Activated gamma-delta T cell treated with Interleukin-2 at 50 U/mL for 16 hours (primary cell): ENCODE results near the gene MAN2A2.
A peak's percentile ranks its signal among the peaks of the same experiment; 100 is the strongest.

ENCODE experiments used
- DNase-seq: peaks from one replicate; pipeline ENCODE4 v3.0.0-alpha.2; 2020

MAN2A2 gene

DNA sequence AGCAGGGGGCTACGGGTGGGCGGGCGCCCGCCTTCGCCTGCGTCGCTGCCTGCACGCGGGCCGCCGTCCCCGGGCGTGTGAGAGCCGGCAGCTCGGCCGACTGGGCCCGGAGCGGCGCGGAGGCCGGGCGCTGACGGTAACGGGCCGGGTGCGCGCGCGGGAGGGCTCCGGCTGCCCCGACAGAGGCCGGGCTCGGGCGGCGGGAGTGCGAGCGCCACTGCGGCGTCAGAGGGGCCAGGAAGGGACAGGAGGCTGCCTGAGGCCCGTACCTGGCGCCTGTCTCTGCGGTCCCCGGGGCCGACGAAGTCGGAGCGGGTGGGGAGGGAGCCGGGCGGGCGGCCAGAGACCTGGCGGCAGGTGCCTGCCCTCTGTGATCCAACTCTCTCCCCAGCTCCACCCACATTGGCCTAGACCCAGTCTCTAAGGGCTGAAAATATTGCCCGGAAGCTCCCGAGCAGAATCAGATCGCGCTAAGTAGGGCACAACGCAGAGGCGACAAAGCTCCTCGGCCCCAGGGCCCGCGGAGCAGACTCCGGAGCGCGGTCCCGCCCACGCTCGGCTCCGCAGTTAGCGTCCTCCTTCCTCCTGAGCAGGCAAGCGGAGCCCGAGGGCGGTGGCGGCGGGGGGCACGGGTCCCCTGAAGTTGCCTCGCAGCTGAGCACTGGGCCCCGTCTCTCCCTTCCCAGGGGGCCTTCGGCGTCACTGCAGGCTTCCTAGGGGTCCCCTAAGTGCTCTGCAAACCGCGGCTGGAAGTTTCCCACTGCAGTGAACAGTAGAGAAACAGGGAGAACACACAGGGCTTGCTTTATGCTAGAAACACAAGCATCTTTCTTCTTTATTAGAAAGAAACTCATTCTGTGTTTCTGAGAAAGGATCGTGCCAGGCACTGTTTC is at the start of gene MAN2A2:
Gene MAN2A2, plus strand, starts transcription at position 463 of the 893 bp plus-strand sequence. CDS start 906 bp downstream, outside the sequence.
- DNase-seq, result peak; percentile 52

DNA sequence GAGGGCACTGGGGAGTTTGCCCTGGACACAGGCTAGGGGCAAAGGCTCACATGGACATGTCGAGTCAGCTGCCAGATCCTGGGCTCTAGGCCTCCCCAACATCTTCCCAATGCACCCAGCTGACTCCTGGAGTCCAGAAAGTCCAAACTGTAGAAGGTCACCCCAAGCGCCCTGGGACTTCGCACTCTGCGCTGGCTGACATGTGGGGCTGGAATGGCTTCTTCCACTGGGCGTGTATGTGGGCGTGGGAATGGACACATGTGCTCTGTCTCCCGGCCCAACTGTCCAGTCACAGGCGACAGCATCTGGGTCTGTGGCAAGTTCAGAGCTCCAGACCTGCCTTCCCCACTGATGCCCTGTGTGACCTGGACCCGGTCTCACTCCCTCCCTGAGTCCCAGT is 48.0 kb upstream of the MAN2A2 start:
- DNase-seq, result no peak

DNA sequence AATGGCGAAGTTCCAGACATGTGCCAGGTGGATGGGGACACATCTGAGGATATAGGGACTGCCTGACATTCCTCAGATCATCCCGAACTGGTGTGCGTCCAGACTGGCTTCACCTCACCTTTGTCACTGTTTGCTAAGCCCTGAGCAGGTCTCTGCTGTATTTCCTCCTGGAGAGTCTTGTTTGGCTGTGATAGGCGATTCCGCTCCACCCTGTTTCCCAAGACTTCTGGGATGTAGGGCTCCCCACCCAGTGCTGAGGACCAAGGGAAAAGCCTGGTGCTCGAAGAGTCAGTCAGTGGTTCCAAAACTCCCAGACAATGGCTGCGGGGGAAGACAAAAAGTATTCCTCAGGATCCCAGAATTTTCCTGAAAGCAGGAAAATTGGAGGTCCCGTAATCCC is 45.8 kb upstream of the MAN2A2 start:
- no peak for DNase-seq

DNA sequence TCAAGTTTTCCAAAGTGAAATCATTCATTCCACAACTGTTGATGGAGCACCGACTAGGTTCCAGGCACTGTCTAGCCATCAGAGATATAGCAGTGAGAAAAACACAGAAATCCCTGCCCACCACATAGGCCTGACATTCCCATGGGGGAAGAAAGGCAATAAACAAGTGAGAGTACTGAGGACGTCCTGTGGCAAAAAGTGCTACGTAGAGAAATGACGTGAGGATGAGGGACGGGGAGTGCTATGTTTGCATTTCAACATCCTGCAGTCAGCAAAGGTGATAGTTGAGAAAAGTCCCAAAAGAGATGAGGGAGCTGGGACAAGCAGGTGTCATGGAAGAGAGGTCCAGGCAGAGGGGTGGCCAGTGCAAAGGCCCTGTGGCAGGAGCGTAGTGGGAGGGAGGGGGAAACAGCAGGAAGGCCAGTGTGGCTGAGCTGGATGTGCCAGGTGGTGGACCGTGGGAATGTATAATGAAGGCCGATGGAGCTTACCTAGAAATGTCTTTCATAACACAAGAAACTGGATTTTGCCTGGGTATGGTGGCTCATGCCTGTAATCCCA is 45.1 kb upstream of the MAN2A2 start:
- DNase-seq, result no peak

DNA sequence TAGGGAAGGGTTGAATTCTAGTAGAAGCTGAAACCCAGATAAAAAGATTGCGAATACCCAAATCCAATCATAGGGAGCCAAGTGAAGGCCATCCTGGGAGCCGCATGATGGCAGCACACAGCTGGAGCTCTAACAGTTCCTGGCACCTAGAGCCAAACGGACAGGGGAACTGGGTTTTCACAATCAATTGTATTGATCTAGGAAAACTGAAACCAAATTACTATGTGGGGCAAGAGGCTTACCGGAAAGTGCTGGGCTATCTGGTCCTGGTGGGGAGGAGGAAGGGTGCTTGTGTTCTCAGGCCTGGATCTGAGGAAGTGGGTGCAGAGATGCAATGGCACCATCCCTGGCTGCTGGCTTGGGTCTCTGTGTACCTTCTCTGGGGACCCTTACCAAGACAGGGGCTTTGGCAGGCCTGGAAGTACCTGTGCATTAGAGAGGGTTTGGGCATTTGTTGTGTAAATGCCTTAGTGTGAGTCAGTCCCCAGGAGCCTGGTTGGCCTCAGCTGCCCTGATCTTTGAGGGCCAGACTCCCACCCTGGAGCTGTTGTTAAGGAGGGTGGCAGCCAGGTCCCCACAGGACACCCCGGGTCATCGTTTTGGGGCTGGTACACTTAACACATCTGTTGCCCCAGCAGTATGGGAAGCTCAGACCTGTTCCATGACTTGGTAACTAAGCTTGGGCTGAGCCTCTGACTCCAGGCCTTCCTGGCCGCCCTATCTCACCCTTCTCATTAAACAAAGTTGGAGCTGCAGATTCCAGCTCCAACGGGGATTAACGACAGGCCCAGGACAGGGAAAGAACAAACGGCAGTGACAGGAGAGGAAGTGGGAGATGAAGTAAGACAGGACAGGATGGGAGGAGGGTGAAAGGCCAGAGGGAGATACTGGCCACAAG is 43.6 kb upstream of the MAN2A2 start:
- no peak for DNase-seq

DNA sequence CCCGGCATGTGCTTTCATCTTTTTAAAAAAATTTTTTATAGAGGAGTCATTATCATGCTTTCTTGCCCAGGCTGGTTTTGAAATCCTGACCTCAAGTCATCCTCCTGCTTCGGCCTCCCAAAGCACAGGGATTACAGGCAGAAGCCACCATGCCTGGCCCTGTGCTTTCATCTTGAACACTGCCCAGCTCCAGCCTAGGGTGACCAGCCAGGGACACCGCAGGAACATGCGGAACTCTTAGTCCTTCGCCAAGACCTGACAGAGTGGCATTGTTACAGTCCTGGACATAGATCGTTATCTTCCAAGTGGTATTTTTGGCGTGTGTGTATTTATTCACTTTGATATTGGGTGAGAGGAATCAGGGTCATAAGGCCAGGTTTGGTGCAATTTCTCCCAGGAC is 42.7 kb upstream of the MAN2A2 start:
- no peak for DNase-seq

DNA sequence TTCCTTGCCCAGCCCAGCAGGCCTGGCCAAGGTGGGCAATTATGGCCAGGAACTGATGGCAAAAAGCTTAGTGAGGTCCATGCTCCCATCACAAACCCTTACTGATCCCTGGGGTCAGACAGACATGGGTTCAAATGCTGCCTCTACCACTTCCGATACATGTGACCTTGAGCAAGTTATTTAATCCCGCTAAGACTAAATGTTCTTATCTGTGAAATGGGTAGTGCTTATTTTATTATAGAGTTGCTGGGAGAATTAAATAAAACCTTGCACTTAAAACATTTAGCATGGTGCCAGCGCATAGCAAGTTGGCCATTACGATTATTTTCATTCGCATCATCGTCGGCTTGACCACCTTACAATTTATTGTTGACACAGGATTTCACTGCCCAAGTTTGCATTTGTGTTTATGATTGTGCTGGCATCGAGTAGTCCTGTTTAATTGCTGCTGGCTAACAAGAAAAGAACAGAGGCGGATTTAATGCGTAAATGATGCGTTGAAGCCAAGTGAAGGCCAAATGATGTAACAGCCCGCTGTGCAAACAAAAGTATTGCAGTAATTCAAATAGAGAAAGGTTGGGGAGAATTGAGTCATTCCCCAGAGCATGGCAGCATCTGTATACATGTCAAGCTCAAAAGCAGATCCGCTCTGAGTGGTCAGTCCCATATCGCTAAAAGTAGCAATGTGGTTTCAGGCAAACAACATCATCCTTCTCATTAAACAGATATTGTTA is 42.0 kb upstream of the MAN2A2 start:
- DNase-seq, result no peak

DNA sequence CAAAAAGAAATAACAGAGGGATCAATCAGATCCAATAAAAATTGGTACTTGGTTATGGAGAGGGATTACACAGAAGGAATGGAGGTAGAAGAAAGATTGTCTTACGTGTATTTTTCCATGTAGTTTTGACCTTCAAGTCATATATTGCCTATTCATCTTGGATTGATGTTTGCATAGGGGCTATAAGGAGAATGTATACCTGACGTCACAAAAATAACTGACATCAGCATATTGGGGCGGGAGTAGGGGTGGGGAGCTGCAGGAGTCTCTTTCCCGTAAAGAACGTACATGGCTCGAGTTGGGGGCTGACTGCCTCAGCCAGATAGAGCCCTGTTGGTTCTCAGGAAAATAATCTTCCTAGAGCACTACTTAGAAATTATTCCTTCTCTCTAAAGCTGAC is 40.6 kb upstream of the MAN2A2 start:
- DNase-seq, result no peak

DNA sequence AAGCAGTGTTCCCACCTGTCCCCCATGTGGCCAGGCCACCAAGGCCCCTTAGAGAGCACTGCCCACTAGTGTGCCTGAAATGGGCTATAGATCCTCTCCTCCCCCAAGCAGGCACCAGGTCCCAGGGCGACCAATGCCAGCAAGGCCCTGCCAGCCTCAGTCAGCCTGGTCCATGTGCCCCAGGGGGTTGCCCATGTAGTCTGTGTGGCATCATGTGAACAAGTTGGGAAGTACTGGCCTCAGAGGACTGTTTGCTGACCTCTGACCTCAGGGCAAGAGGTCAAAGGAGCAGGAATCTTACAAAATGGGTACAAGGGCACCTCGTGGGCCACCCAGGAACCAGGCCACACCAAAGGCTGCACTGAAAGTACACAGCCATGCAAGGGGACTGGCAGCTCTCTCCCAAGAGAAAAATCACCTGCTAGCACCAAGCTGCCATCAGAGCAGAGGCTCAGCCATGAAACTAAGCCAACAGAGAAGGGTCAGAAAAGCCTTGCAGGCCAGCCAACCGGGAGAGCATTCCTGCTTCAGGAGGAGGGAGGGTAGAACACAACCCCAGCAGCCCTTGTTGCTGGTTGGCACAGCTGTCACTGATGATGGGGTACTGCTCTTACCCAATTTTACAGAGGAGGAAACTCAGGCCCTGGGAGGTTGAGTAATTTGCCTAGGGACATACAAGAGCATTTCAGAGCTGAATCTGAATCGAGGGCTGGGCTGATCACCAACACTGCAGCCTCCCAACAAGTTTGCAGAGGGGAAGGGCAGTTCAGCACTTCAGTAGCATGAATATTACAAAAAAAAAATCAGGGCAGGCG is 39.9 kb upstream of the MAN2A2 start:
- no peak for DNase-seq

DNA sequence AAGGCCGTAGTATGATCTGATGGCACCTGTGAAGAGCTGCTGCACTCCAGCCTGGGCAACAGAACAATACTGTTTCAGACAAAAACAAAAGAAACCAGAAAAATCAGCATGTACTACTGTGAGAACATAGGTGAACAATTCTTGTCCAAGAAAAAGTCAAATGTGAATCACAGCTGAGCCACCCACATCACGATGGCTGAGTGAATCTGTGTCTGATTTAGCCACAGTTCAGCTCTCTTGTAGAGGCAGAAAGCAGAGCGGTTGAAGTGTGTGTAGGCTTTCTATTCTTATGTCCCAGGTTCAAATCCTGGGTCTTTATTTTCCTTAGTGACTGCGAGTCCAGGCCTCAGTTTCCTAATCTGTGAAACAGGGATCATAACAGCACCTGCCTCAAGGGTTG is 39.1 kb upstream of the MAN2A2 start:
- no peak for DNase-seq

DNA sequence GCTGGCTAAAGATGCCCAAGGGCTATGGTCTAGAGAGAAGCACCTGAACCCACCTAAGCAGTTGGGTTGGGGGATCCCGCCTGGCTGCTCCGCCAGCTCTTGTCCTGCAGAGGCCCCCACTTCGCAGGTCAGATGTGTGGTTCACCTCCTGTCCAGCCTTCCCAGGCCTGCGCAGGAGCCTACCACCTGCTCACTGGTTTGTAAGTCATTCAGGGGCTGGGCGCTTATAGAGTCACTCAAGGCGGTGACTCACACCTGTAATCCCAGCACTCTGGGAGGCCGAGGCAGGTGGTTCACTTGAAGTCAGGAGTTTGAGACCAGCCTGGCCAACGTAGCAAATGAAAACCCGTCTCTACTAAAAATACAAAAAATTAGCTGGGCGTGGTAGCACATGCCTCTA is 38.6 kb upstream of the MAN2A2 start:
- no peak for DNase-seq

DNA sequence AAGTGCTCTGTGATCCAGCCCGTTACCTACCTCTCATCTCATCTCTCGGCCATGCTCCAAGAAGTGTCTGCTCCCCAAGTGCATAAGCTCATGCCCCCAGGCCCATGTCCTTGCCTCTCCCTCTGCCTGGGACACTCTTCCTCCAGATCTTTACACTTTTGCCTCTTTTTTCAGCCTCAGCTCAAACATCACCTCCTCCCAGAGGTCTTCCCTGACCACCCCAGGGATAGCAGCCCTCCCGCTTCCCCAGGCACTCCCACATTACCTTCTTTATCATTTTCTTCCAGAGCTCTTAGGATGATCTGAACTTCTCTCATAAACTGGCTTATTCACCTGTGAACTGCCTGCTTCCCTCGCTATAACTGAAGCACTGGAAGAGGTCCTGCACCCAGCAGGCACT is 37.4 kb upstream of the MAN2A2 start:
- DNase-seq, result no peak

DNA sequence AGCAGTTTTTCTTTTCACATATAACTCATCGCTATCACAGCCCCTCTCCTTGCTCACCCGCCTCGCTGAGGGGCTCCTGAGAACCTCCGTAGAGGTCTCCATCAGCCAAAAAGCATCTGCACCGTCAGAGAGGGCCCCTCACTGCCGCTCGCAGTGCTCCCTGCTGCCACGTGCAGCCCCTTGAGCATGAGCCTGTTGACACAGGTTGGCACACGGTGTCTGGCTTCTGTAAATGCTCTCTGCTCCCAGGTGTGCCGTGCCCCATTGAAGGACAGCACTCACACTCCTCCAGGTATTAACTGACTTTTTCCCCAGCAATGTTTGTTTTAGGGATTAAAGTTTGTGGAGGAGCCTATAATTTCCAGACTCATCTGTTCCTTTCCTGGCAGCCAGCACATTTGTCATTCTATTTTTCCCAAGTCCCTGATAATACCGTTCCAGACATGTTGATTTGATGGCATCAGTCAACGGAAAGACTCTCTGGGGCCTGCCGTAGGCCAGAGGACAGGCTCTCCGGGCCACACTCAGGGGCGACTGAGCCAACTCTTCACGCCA is 36.9 kb upstream of the MAN2A2 start:
- no peak for DNase-seq

DNA sequence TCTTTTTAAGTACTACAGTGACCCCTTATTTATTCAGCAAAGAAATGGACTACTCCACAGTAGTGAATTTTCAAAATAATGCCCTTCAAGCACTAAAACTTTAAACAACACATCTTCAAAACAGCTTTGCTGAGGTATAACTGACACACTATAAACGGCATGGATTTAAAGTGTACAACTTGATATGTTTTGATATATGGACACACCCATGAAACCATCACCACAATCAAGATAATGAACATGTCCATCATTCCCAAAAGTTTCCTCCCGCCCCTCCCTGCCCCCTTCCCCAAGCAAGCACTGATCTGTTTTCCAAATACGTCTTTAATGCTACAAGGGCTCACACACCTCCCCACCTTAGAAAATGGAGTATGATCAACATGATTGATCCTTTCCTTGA is 36.3 kb upstream of the MAN2A2 start:
- DNase-seq, result no peak

DNA sequence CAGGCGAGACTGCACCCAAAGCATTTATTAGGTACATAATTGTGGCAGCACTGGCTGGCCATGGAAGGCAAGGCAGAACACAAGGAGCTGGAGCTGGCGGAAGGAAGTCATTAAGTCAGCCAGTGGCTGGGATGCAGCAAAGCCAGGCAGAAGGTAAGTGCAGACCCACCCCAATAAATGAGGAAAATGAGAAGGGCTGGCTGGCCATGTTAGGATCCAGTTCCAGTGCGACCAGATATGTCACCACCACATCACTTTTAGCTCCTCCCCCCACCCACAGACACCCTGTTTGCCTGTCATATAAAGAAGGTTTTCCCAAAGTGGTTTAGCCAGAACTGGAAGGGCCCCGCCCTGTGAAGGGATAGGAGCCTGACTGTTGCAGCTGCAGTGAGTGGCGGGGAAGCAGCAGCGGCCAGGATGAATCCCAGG is 34.8 kb upstream of the MAN2A2 start, which contains the start of gene FURIN:
Gene FURIN, plus strand, starts transcription at position 328 of the 429 bp plus-strand sequence. CDS start 7,153 bp downstream, outside the sequence.
- no peak for DNase-seq

DNA sequence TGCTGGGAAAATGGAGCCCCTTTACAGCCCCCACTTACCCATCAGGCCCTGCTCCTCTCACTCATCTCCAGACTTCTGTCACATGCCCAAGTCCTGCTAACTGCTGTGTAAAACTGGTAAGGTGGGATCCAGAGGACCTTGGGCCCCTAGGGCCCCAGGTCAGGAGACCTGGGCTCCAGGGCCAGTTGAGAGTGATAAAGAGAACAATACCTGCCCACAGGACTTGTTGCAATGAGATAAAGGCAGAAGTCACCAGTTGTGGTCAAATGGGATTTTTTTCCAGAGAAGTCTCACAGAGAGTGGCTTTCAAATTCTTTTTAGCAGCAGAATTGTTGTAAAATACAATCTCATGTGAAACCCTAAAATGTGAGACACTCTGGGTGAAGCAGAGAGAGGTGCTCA is 34.0 kb upstream of the MAN2A2 start:
- no peak for DNase-seq

DNA sequence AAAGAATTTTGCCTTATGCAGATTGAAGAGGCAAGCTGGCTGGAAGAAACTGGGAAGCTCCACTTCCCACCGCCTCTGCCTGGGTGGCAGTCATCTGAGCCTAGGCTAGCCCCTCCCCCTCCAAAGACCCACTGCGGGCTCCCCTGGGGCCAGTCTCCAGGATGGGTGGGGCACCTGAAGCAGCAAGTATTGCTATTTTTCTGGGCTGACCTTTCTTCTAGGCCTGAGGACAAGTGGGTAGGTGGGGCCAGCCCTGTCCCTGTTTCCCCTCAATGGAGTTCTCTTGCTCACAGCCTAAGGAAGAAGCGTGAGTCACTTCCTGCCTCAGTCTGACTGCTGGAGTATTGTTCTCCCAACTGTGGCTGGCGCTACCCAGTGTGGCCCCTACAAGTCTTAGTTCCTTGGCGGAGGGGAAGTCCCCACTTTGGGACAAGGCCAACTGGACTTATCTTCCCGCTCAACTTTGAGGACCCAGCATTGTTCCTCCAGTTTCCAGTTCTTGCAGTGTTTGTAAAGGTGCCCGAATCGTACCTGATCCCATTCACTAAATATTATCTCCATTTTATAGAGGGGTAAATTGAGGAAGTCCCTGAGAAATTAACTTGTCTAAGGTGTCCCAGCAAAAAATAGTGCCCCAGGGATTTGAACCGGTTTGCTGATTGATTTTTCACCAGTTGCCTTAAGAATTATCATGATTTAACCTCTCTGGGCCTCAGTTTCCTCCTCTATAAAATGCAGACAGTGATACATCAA is 33.3 kb upstream of the MAN2A2 start:
- no peak for DNase-seq

DNA sequence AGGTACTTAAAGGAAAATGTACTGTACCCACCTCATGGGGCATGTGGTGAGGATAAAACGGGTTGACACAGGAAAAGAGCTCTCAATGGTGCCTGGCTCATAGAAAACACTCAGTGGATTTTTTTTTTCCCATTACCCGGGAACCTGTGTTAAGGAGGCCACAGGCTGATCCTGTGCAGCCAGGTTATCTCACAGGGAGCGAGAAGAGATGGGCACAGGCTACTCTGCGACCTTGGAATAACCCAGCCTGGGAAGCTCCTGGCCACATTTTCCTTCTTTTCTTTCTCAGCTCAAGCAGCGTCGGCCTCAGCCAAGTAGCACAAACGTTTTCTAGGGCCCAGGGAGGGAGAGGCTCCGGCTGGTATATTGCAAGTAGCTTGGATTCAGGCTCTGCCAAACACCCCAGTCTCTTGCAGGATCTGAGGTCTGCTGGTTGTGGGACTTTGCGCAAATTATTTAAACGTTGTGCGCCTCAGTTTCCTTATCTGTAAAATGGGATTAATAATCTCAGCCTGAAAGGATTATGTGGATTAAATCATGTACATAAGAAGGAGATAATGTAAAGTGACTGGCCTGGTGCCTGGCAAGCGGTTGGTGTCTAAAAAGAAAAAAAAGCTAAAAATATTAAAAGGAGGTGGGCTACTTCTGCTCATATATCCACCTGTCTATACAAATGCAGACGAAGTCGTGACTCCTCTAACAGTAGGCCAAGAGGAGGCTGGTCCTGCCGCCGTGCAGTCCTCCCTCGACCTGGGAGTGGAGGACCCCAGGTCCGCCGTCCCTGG is 32.6 kb upstream of the MAN2A2 start:
- no peak for DNase-seq

DNA sequence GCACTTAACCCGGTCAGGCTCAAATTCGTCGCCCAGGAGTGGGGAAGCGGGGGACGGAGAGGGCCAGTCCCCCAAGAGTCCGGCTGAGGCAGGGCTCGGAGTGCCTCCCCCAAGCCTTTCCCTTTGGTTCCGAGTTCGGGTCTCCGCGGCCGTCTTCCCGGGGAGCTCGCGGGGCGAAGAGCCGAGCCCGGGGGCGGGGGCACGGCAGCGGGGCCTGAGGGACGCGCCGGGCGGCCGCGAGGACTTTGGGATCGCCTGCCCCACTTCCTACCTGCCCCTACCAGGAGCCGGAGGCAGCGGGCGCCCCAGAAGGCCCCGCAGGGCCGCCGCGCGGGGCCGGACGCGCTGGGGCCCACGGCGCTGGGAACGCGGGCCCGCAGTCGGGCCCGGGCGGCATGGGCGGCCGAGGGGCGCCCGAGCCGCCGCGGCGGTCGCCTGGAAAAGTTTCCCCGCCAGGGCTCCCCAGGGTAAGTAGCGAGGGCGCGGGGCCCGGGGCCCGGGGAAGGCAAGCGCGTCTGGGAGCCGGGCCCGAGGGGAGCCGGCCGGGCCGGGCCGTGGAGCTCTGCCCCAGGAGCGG is 31.9 kb upstream of the MAN2A2 start:
- peak; percentile 31 for DNase-seq
